ENCODE data around the gene KLC4.
A peak's percentile ranks its signal among the peaks of the same experiment; 100 is the strongest.
"Not testable (repeated sequence)": the region's sequence is repeated elsewhere in the genome, so short reads cannot be mapped to it uniquely, and the experiment has no call there.

KLC4 gene

DNA sequence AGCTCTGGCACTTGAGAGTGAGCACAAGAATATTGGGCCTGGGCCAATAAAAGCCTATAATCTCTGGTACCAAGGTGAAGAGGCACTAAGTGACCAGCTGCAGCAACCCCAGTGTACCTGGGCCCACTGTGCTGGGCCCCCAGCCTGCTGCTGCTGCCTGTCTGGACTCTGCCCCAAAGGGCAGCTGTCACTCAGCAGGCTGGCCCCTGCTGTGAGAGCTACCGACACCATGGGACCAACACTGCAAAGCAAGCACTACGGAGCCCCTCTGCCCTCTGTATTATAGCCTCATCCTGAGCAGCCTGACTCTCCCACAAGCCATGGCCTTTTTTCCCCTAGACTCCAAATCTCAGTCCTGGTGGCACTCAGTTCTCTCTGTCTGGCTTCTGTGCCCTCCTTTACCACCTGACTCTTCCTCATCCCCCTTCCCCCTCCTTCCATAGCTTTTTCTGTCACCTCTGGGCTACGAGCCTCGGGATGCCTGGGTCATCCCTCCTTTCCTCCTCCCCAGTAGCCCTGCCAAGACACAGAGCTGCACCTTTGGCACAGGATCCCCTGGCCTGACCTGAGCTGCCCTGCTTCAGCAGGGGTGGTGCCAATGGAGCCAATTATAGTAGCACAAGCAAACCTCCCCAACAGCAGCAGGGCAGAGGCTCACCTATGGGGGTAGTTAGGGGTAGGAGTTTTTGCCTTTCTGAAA lies 23.8 kb upstream of the KLC4 start:
- DNase-seq = no peak

DNA sequence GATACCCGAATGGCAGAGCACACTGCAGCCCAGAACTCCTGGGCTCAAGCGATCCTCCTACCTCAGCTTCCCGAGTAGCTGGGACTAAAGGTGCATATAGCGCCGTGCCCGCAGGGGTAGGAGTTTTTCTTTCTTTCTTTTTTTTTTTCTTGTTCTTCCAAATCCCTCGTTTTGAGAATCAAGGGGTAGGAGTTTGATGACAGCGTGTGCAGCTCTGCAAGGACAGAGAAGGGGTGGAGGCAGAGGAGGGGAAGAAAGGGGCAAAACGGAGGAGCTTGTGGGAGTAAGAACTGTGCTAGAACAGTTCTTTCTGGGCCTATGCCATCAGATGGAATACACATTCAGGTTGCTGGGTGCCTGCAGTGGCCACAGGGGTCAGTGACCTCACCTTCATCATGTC lies 22.7 kb upstream of the KLC4 start:
- DNase-seq = no peak

DNA sequence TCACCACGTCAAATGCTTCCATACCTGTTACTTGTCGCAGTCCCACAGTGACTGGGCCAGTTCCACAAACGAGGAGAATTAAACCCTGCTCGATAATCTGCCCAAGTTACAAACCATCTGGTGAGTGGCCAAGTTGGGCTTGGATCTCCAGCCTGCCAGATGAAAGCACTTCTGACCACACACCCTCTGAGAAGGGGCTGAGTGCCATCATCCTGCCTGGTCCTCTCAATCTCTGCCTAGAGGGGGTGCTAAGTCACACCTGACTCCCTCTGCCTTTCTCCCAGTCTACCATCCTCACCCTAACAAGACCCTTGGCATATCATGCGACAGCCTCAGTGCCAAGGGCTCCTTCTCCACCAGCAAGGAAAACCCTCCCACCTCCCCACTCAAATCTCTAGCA lies 22.2 kb upstream of the KLC4 start:
- DNase-seq = no peak

DNA sequence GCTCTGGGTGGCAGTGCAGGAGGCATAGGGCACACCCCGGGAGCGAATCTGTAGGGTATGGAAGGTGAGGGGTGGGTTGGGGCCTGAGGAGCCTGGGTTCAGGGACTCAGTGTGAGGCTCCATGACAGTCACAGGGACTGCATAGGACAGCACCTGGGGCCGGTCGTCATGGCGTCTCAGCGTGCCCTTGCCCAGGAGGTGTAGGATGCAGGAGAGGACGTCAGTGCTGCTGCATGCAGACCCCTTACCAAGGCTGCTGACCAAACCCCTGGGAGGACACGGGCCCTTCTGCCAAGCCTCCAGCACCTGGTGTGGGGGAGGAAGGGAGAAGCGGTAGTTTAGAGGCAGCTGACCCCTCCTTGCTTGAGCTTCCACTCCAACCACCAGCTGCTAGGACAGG lies 21.7 kb upstream of the KLC4 start:
- DNase-seq = no peak

DNA sequence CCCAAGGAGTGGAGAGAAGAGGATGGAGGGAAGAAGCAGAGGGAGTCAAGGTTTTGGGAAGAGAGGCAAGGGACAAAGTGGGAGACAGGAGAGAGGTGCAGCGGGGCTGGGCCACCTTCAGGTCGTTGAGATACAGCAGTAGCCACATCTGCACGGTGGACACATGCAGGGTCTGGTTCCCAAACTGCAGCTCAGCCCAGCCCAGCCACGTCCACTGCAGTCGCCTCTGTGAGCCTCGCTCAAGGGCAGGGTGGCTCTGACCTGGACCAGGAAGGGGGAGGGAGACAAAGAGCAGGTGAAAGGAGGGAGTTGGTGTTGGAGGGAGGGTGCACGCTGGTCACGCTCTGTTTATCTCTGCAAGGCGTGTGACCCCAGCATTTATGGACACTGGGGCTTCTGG lies 20.7 kb upstream of the KLC4 start:
- no peak for DNase-seq

DNA sequence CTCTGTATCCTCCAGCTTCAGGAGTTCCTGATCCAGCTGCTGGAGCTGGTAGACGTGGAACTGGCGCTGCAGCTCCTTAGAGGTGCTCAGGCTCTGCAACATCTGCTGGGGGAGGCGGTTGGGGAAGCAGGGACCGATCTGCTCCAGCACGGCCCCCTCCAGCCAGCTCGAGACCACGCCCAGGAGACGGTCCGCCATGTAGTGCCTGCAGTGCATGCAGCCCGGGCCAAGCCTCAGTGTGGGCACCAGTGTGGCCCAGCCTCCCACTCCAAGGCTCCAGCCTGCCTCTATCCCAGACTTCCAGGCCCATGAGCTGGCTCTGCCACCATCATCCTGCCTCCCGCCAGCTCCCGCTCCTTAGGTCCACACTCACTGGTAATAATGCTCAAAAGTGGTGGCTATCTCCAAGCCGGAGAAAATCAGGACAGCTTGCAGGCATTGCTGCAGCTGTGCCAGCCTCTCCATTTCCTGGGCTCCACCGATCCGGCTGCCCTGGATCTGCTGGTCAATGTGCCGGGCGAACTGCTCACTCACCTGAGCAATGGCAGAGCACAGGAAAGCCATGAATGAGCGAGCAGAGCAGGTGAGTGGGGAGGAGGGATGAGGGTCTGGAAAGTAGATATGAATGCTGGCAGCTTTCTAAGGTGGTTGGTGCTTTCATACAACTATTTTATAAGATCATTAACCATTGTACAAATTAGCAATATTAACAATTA lies 18.7 kb upstream of the KLC4 start:
- DNase-seq = no peak

DNA sequence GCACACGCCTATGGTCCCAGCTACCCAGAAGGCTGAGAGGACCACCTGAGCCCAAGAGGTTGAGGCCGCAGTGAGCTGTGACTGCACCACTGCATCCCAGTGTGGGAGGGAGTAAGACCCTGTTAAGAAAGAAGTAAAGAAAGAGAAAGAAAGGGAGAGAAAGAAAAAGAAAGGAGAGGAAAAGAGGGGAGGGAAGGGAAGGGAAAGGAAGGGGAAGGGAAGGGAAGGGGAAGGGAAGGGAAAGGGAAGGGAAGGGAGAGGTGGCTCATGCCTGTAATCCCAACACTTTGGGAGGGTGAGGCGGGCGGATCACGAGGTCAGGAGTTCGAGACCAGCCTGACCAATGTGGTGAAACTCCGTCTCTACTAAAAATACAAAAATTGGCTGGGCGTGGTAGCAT lies 18.0 kb upstream of the KLC4 start:
- not testable (repeated sequence) for DNase-seq

DNA sequence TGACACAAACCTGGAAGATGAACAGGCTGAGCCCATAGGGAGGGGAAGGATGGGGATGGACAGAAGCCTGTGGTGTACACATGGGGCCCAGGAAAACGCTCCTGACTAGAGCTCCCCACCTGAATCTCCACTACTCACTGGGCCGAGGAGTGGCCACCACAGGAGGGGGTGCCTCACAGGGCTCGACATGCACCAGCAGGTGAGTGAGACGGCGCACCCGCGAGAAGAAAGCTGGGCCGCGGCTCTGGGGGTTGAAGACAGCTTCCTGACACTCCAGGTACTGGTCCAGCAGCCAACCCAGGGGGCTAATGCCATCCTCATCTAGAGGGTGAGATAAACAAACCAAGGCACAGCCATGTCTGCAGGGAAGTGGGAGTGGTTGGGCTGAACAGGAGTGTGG lies 16.1 kb upstream of the KLC4 start:
- DNase-seq = no peak

DNA sequence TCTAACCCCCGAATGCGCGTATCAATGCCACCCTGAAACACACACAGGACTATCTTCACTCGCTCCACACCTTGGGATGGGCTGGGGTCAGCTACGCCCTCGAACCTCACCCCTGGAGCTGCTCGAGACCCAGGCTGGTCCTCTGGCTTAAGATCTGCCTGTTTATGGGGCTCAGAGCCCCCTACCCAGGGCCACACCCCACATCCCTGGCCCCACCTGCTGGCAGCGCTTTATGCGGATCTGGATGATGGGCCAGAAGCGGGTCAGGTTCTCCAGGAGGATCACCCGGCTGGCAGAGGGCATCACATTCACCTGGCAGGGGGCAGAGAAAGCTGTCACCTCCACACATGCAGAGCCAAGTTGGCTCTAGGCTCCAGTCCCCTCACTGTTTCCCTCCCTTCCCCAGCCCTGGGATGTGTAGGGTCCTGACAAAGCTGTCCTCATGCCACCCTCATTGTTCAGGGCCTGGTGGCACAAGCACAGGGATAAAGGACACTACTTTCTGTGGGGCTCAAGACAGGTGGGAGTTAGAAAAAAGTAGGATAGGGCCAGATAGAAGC lies 14.0 kb upstream of the KLC4 start:
- no peak for DNase-seq

DNA sequence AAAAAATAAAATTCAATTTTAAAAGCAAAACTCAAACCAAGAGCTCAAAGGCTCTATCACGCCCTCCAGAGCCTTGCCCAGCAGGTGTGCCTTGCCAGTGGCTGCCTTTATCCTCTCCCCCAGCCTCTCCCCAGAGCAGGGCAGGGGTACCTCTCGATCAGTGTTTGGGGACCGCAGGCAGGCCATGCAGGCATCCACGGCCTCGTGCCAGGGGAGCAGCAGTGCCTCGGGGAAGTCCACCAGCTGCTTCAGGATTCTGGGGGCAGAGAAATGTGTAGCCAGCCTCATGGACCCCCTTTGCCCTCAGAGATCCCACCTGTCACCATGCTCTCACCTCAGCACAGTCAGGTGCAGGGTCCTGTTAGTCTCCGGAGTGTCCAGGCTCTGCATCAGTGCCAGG lies 11.4 kb upstream of the KLC4 start:
- DNase-seq = no peak

DNA sequence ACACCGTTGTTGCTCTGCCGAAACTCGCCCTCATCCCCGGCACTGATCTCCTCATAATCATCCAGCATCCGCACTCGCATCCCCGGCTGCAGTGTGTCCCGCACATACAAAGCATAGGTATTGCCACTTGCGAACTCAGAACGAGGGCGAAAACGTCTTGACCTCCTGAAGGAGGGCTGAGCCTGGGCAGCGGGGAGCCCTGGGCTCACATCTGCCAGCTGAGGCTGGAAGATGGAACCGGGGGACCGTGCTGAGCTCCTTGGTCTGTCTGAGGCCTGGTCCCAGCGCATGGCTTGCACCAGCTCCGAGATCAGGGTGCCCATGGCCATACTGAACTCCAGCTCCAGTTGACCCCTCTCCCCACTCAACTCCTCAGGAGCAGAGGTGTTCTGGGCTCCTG lies 8.4 kb upstream of the KLC4 start:
- no peak for DNase-seq

DNA sequence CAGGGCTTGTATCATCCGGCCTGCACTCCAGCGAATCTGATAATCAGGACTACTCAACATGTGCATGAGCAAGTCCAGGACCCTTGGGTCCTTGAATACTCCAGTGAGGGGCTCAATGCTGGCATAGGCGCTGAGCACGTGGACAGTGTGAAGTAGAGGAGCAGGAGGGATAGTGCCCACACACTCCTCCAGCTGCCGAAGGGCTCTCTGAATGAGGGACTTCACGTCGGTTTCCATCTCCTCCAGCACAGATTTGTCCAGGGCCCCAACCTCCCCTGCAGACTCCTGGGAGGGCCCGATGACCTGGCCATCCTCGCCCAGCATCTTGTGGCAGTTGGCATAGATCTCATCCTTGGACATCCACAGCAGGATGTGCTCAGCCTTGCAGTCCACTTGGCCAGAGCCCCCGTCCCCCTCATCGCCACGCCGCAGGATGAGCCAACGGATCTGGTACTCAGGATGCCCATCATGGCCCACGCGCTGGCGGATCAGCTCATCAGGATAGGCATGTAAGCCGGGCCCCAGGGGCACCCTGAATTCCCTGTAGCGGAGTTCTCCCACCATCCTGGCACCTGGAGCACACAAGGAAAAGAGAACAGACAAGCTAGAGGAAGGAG lies 7.1 kb upstream of the KLC4 start:
- DNase-seq = no peak

DNA sequence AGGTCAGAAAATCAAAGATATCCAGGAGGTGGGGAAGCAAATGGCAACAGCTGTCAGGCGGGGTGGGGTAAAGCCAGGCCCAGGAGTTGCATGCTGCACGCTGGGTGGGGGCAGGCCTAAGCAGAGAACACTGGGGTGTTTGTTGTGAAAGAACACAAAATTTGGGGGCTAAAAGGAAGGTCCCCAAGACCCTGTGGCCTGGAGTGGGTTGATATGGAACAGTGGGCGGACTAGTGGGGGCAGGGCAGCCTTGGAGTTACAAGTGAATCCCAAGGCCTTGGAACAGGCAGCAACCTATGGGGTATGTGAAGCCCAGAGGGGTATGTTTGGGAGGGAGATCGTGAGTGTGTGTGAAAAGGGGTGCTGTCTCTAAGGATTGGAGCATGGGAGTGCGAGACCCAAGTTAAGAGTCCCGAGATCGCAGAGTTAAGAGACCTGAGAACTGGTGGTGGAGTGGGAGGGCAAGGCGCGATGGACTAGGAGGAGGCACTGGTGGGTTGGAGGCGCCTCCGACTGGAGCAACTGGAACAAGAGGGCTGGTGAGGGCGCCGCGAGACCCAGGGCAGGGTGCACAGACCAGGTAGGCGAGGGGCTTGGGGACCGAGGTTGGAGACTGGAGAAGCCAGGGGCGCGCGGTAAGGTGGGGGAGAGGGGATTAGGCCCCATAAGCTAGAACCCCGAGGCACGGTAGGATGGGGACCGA lies 6.4 kb upstream of the KLC4 start:
- peak in 2 of 56 donors; percentile 29 to 33 for DNase-seq

DNA sequence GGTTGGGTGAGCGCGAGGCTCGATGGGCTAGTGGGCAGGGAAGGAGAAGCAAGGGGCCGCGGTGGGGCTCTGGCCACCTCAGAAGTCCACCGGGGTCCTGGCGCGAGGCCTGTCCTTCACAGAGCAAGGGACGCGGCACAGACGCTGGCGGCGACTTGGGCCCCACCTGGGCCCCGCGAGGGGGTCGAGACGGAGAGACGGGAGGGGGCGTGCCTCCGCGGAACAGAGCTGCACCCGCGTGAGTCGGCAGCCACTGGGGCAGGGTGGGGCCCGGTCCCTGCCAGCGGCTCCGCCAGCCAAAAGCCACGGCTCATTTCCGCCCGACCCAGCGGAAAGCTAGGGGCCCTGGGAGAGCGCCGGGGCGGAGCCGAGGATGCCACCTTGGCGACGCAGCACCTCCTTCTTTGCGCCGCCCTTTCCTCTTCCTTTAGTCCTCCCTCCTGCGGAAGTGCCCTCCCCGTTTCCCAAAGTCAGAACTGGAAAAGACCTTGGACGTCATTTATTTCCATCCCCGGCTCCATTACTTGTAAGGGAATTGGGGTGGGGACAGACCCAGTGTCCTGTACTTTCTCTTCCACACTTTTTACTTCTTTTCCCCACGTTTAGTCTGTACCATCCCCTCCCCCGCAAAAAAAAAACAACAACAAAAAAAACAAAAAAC lies 5.8 kb upstream of the KLC4 start, which contains the start of gene CUL7:
CUL7 (minus strand) TSS at position 307 of the 661 bp plus-strand sequence. CDS start 1,063 bp downstream, outside the sequence.
- DNase-seq = peak in 54 of 56 donors; percentile 7 to 83 (median 64)

DNA sequence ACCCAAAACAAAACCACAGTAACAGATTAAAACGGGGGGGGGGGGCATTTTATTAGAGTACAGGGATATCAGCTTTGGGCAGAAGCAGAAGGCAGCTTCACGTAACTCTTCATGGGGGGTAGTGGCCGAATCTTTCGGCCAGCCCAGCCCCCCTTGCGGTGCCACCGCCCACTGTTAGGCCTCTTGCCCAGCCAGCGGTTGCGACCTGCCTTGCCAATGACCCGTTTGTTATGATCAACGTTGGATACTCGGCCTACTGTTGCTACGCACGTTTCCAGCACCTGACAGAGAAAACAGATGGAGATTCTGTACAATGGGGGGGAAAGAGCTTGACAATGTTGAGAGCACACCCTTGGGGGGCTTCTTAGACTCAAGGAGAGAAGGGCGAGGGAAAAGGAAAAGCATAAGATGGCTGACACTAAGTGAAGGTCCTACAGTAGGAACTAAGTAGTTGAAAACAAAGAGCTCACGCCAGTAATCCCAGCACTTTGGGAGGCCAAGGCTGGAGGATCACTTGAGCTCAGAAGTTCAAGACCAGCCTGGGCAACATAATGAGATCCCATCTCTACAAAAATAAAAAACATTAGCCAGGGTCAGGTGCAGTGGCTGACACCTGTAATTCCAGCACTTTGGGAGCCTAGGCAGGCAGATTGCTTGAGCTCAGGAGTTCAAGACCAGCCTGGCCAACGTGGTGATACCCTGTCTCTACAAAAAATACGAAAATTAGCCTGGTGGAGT lies 5.1 kb upstream of the KLC4 start:
- peak in 1 of 56 donors; percentile 5 for DNase-seq

DNA sequence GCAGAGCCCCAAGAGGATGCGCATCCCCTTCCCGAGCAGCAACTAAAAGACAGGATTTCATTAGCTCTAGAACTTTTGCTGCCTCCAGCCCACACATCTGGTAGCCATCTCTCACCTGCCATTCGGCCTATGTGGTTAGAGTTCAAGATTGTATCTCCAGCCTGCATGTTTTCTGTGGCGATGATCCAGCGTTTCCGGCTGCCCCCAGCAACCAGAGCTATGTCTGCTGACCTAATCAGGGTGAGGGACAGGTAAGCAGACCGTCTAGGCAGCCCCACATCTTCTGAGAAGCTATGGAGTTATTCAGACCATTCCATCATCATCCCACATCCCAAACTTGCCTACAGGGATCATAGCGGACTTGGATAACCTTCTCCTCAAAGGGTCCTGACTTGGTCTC lies 3.5 kb upstream of the KLC4 start:
- DNase-seq = no peak

DNA sequence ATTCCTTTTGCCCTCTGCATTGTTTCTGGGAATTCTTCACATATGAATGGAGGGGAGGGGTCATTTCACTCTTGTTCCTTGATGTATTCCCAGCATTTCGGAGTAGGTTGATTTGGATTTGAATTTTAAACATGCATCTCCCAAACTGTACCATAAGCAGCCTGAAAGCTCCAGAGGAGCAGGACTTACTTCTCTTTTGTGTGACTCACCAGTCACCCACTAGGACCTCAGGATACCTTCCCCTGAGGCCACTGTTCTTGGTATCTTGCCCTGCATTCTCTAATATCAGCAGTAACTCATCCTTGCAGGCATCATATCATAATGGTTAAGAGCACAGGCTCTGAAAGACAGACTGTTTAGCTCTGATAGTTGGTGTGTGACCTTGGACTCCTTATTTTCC lies 900 bp upstream of the KLC4 start:
- DNase-seq = no peak

DNA sequence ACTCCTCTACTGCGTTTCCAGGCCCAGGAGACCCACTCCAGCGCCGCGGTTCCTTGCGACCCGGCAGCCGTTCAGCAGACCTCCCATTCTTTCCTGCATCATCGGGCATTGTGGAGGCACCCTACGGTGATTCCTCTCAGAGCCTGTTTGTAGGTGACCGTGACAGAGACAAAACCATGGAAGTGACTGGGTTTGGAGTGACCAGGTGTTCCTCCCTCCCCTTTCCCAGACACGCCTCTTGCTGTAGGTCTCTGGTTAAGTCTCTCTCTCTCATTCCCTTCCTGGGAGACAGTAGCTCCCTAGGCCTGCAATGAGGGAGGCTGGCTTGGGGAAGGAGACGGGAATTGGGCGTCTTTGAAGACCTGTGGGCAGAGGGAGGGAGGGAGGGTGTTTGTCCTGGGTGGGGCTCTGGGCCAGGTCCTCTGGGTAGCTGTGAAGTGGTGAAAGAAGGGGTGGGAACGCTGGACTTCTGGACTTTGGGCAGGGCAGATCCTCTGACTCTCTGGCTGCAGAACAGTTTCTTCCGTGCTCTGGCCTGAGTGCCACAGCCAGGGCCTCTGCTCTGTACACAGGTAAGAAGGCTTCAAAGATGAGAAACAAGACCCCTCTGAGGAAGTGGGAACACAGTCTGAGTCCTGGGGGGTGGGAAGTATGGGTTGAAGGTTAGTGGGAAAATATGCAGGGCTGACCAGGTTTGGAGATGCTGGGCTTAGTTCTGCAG lies 763 bp downstream of the KLC4 start:
- DNase-seq = peak in 1 of 56 donors; percentile 31

DNA sequence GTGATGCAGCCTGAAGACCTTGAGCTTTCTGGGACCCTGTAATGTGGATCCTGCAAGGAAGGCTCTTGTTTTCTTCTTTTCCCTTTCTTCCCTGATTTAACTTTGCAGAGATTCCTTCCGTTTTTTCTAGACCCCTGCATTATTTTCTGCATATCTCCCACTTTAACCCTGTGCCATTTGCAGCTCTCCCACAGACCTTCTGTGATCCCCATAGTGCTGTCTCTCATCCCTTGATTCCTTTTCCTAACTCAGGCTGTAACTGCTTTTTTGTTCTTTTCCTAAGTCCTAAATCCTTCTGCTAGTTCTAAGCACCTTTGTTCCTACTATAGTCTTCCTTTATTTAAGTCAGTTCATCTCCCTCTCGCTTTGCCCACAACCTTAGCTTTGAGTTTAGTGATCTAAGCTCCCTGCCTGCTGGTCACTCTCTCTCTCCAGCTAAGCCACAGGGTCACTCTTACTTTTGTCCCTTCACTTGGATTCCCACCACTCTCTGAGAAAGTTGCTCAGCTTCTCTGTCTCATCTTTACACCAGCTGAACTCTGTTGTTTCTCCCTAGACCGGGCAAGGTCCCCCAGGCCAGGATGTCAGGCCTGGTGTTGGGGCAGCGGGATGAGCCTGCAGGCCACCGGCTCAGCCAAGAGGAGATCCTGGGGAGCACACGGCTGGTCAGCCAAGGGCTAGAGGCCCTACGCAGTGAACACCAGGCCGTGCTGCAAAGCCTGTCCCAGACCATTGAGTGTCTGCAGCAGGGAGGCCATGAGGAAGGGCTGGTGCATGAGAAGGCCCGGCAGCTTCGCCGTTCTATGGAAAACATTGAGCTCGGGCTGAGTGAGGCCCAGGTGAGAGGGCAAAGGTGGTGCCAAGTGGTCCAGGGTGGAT lies 1.6 kb downstream of the KLC4 start:
- no peak for DNase-seq
